Adrenal gland (tissue), 5 donors: Measurements from ENCODE around the gene D2HGDH.

Experiments used
- CTCF ChIP-seq, 6 experiments: fragments of 450-650 bp in 4 of 6; fragments of 200-600 bp in 2 of 6; sonication (generic) in 1 of 6; IDR thresholded peaks; 1 replicate in 5 of 6; 2 replicates in 1 of 6; pipeline versions ENCODE4 v1.5.1 to v1.8.0; 2016 to 2021; ENCODE audit warnings: antibody characterized with exemption in 6 of 6, mild to moderate bottlenecking in 2 of 6, moderate library complexity in 1 of 6
- POLR2A ChIP-seq, 2 donors: fragments of 450-650 bp; IDR thresholded peaks; one replicate each; pipeline ENCODE4 v1.6.1; 2017; ENCODE audit warnings: antibody characterized with exemption in 2 of 2, mild to moderate bottlenecking in 2 of 2, moderate library complexity in 1 of 2
- donor health status: DM: no; HTN: no; CAD: no.

GRCh38 chr2:241815477-241816430, 81.3 kb downstream of the D2HGDH start:
- TF ChIP-seq CTCF (IDR thresholded peaks at IDR 0.05) (no peak), POLR2A (IDR thresholded peaks at IDR 0.05) (no peak)
